HG02943 (cell line): ENCODE data around the gene RAD18.

ENCODE experiments used
- ATAC-seq: cut with Tn5 transposase; IDR thresholded peaks from one replicate; pipeline ENCODE4 v1.9.1; 2021; ENCODE audit warnings: mild to moderate bottlenecking, low read depth, moderate library complexity; ENCODE audit not compliant: unreplicated experiment

Gene RAD18

GRCh38 chr3:8870134-8870533 is 93.1 kb downstream of the RAD18 start:
- no peak for ATAC-seq

GRCh38 chr3:8869613-8870012 is 93.7 kb downstream of the RAD18 start:
- no peak for ATAC-seq

- no peak for ATAC-seq
These were observed 94.3 kb downstream of the RAD18 start for GRCh38 chr3:8868996-8869395.

- ATAC-seq = no peak
These were observed 95.6 kb downstream of the RAD18 start for GRCh38 chr3:8867646-8868045.

- no peak for ATAC-seq
These were observed 97.6 kb downstream of the RAD18 start for GRCh38 chr3:8865697-8866096.

- no peak for ATAC-seq
These were observed 98.6 kb downstream of the RAD18 start for GRCh38 chr3:8864402-8865350.

- no peak for ATAC-seq
These were observed 99.4 kb downstream of the RAD18 start for GRCh38 chr3:8863891-8864290.

- no peak for ATAC-seq
These were observed 105.4 kb downstream of the RAD18 start for GRCh38 chr3:8857720-8858367.

GRCh38 chr3:8856721-8857120 is 106.6 kb downstream of the RAD18 start:
- no peak for ATAC-seq

GRCh38 chr3:8856071-8856470 is 107.2 kb downstream of the RAD18 start:
- ATAC-seq = no peak

- ATAC-seq = no peak
These were observed 108.6 kb downstream of the RAD18 start for GRCh38 chr3:8854656-8855055.

- ATAC-seq = no peak
These were observed 110.2 kb downstream of the RAD18 start for GRCh38 chr3:8853081-8853480.

GRCh38 chr3:8852511-8852910 is 110.8 kb downstream of the RAD18 start:
- ATAC-seq = no peak

- ATAC-seq = no peak
These were observed 111.6 kb downstream of the RAD18 start for GRCh38 chr3:8851703-8852102.

- no peak for ATAC-seq
These were observed 114.6 kb downstream of the RAD18 start for GRCh38 chr3:8848696-8849131.

GRCh38 chr3:8847317-8847716 is 116.0 kb downstream of the RAD18 start:
- ATAC-seq = no peak

- ATAC-seq = no peak
These were observed 117.1 kb downstream of the RAD18 start for GRCh38 chr3:8846176-8846575.

- no peak for ATAC-seq
These were observed 117.6 kb downstream of the RAD18 start for GRCh38 chr3:8845641-8846040.

GRCh38 chr3:8843347-8843746 is 119.9 kb downstream of the RAD18 start:
- no peak for ATAC-seq

- no peak for ATAC-seq
These were observed 121.0 kb downstream of the RAD18 start for GRCh38 chr3:8842293-8842692.

GRCh38 chr3:8841472-8841871 is 121.8 kb downstream of the RAD18 start:
- ATAC-seq = no peak

GRCh38 chr3:8840556-8840955 is 122.7 kb downstream of the RAD18 start:
- ATAC-seq = no peak
